ENCODE measurements around the gene TNS3. TPM values are rescaled to one million over a fixed set of nuclear protein-coding genes. Genes with fewer than 3 reads are reported as not detected.

The TNS3 gene
- total and polyA plus RNA-seq, 9 of the 15 experiments (the other 6 are each of a cell fraction or from before 2014, with no cell fraction given) = 0.20 TPM; not detected in 8

- no peak overlapping the region for H3K4me2 ChIP-seq (ENCODE audit: insufficient read depth, low read length)
- H4K20me1 ChIP-seq (replicated peaks; ENCODE audit: control insufficient read depth, insufficient read depth, low read length) = no peaks in the 10 kb centered on the region; the same call in 1 of the 2 replicates
- no peaks in the 10 kb centered on the region for H3K9me3 ChIP-seq (replicated peaks; ENCODE audit: control insufficient read depth, insufficient read depth, low read depth, low read length)
- peaks cover 5 to 68% of the 10 kb centered on the region in 2 experiments; a peak in 4 of 5 replicates for H3K27me3 ChIP-seq (ENCODE audit: control insufficient read depth in 2 of 2, insufficient read depth in 2 of 2, low read length in 2 of 2)
- H3K4me1 ChIP-seq (replicated peaks in 1 of 2; ENCODE audit: control insufficient read depth in 2 of 2, insufficient read depth in 2 of 2, low read length in 2 of 2) = no peaks in the 10 kb centered on the region
- in situ Hi-C loops (cut with MboI) (no loop called here), intact Hi-C loops (cut with micrococcal nuclease) (no loop called here)
- no TSS peak for BruUV-seq (replicated peaks)
- no peaks in the 10 kb centered on the region for H3K36me3 ChIP-seq (ENCODE audit: control insufficient read depth, insufficient read depth, low read length)
- POLR2A ChIA-PET = interaction anchor here (1.2 kb wide), 1 partner anchor 9 kb away, joined by 3 read pairs; no protein-coding TSS in a partner anchor
- H3K9ac ChIP-seq (ENCODE audit: insufficient read depth in 1 of 2, low read depth in 2 of 2, low read length in 2 of 2) = no peak overlapping the region; a peak in 1 of 4 replicates
- H3K4me3 ChIP-seq = no peak overlapping the region
- H3K9me1 ChIP-seq (ENCODE audit: control insufficient read depth, insufficient read depth, low read length) = no peaks in the 10 kb centered on the region
- no peak for FAIRE-seq
- CTCF ChIA-PET (ENCODE audit: low intra/inter-chr PET ratio) = no interaction called here
- no peak overlapping the region for H2AFZ ChIP-seq (ENCODE audit: low read depth, low read length)
- H3K27ac ChIP-seq (ENCODE audit: extremely low read depth, low read depth, low read length) = no peak overlapping the region
- no peaks in the 10 kb centered on the region for H3K79me2 ChIP-seq (ENCODE audit: control insufficient read depth, insufficient read depth, low read length)
- WGBS (ENCODE audit: insufficient coverage, low coverage, missing lambda C conversion rate) = 1% methylated on average over 14 of the region's 14 CpGs
- DNase-seq (ENCODE audit: extremely low read depth in 1 of 4, low spot score in 3 of 4) = no peak
- ATAC-seq = no peak
- TF ChIP-seq SLC30A9 (CRISPR knock-in tag; IDR thresholded peaks at IDR 0.05) (no peak), ETV6 (IDR thresholded peaks at IDR 0.05; ENCODE audit: borderline replicate concordance in 1 of 2, low read depth in 2 of 2, low read length in 1 of 2) (no peak), ETV6 (CRISPR knock-in tag; IDR thresholded peaks at IDR 0.05; ENCODE audit: borderline replicate concordance) (no peak), E2F8 (IDR thresholded peaks at IDR 0.05; ENCODE audit: low read depth, partially characterized antibody) (no peak), GATAD2A (IDR thresholded peaks at IDR 0.05) (no peak), ARNT (IDR thresholded peaks at IDR 0.05) (no peak), TBP (optimal IDR thresholded peaks at IDR 0.05; ENCODE audit: low read depth, low read length) (no peak), SMAD2 (IDR thresholded peaks at IDR 0.05; ENCODE audit: low read depth, low read length) (no peak), PHB (CRISPR knock-in tag; IDR thresholded peaks at IDR 0.05) (no peak), SIX5 (IDR thresholded peaks at IDR 0.05; ENCODE audit: borderline replicate concordance in 1 of 2, insufficient read depth in 1 of 2, low read depth in 1 of 2, low read length in 2 of 2) (no peak)
- TF ChIP-seq, protein P1, sequence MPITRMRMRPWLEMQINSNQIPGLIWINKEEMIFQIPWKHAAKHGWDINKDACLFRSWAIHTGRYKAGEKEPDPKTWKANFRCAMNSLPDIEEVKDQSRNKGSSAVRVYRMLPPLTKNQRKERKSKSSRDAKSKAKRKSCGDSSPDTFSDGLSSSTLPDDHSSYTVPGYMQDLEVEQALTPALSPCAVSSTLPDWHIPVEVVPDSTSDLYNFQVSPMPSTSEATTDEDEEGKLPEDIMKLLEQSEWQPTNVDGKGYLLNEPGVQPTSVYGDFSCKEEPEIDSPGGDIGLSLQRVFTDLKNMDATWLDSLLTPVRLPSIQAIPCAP (CRISPR knock-in tag; IDR thresholded peaks at IDR 0.05; ENCODE audit: borderline replicate concordance) = no peak
- TF ChIP-seq, protein P2, sequence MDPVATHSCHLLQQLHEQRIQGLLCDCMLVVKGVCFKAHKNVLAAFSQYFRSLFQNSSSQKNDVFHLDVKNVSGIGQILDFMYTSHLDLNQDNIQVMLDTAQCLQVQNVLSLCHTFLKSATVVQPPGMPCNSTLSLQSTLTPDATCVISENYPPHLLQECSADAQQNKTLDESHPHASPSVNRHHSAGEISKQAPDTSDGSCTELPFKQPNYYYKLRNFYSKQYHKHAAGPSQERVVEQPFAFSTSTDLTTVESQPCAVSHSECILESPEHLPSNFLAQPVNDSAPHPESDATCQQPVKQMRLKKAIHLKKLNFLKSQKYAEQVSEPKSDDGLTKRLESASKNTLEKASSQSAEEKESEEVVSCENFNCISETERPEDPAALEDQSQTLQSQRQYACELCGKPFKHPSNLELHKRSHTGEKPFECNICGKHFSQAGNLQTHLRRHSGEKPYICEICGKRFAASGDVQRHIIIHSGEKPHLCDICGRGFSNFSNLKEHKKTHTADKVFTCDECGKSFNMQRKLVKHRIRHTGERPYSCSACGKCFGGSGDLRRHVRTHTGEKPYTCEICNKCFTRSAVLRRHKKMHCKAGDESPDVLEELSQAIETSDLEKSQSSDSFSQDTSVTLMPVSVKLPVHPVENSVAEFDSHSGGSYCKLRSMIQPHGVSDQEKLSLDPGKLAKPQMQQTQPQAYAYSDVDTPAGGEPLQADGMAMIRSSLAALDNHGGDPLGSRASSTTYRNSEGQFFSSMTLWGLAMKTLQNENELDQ (CRISPR knock-in tag; IDR thresholded peaks at IDR 0.05; ENCODE audit: borderline replicate concordance) = no peak
- TF ChIP-seq, protein P3, sequence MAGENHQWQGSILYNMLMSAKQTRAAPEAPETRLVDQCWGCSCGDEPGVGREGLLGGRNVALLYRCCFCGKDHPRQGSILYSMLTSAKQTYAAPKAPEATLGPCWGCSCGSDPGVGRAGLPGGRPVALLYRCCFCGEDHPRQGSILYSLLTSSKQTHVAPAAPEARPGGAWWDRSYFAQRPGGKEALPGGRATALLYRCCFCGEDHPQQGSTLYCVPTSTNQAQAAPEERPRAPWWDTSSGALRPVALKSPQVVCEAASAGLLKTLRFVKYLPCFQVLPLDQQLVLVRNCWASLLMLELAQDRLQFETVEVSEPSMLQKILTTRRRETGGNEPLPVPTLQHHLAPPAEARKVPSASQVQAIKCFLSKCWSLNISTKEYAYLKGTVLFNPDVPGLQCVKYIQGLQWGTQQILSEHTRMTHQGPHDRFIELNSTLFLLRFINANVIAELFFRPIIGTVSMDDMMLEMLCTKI (IDR thresholded peaks at IDR 0.05; ENCODE audit: partially characterized antibody) = no peak
- TF ChIP-seq, protein P4, sequence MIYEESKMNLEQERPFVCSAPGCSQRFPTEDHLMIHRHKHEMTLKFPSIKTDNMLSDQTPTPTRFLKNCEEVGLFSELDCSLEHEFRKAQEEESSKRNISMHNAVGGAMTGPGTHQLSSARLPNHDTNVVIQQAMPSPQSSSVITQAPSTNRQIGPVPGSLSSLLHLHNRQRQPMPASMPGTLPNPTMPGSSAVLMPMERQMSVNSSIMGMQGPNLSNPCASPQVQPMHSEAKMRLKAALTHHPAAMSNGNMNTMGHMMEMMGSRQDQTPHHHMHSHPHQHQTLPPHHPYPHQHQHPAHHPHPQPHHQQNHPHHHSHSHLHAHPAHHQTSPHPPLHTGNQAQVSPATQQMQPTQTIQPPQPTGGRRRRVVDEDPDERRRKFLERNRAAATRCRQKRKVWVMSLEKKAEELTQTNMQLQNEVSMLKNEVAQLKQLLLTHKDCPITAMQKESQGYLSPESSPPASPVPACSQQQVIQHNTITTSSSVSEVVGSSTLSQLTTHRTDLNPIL (CRISPR knock-in tag; IDR thresholded peaks at IDR 0.05) = no peak
Observed at GRCh38 chr7:47546171-47546570, 35.7 kb downstream of the TNS3 start.
